Hematopoietic multipotent progenitor cell treated with erythropoietin and hydrocortisone succinate and interleukin-3 and kit ligand, for 4 days (in vitro differentiated cells): ENCODE results near the gene DEFB113.
"Not testable (repeated sequence)": the region's sequence is repeated elsewhere in the genome, so short reads cannot be mapped to it uniquely, and the experiment has no call there.

Experiments used
- DNase-seq: peaks from one replicate; pipeline ENCODE4 v3.0.0-alpha.2; 2015

DEFB113 gene, protein sequence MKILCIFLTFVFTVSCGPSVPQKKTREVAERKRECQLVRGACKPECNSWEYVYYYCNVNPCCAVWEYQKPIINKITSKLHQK

GRCh38 chr6:49969605-49970004, at the start of gene DEFB113:
DEFB113 (minus strand) TSS chr6:49969625; CDS start chr6:49969625, 0 bp downstream.
- no peak for DNase-seq

- DNase-seq = no peak
These were observed 38.4 kb upstream of the DEFB113 start for GRCh38 chr6:50007819-50008218.

DNA sequence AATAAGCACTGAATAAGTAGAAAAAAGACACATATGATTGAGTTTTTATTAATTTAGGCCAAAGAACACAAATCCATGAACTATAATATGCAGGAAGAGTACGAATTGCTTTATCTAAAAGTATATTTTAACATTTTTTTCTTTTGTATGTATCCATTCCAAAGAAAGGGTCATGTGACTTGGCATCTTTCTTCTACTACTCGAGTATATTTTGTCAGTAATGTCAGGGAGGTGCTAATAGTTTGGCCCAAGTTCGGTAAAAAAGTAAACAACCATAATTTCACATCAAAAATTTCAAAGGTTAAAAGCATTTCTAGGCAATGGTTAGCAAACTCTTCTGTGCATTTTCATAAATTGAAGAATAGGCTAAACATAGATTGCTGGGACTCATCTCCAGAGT, 33.7 kb upstream of the DEFB113 start:
- DNase-seq = no peak

DNA sequence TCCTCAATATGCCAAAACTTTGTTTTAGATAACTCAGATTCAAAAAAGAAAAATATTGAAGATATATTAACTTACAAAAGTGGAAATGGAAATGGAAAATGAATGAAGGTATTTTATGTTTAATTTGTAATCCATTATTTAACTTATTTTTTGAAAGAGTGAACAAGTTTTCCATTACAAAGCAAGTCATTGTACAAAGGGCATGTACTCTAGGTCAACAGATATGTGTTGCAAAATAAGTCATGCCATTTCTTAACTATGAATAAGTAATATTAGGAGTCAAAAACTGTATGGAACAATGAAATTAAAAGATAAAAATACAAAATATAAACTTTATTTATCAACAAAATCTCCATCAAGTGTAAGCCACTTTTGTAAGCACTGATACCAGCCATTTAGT, 25.9 kb upstream of the DEFB113 start:
- DNase-seq = no peak

DNA sequence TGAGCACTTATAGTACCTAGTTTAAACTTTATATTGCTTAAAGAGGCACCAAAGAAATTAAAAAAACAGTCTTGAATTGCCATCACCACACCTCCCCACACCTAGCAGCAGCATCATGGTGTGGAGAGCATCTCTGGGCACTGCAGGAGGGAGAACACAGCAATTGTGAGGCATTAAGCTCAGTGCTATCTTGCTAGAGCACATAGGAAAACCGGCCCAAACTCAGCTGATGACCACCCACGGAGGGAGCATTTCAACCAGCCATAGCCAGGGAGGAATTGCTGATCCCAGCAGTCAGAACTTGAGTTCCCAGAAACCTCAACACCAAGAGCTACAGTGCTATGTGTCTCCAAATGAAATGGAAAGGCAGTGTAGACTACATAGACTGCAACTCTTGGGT, 19.5 kb upstream of the DEFB113 start:
- DNase-seq = no peak

GRCh38 chr6:49987749-49988148, 18.3 kb upstream of the DEFB113 start:
- no peak for DNase-seq

- no peak for DNase-seq
These were observed 17.1 kb upstream of the DEFB113 start for GRCh38 chr6:49986551-49986950.

DNA sequence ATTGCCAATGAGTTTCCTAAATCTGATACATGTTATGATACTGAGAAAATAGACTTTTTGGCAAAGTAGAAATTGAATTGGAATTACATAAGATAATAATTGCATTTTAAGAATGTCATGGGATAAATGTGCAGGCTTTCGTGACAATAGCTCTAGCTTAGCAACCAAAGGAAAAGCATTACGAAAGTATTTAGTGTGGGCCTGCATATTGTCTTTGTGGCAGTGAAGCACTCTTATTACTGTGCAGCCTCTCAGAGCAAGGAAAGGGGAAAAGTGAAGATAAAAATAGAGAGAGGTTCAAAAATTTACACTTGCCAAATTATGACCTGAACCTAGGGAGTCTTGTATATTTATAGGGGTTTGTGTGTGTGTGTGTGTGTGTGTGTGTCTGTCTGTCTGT, 12.6 kb upstream of the DEFB113 start:
- no peak for DNase-seq

DNA sequence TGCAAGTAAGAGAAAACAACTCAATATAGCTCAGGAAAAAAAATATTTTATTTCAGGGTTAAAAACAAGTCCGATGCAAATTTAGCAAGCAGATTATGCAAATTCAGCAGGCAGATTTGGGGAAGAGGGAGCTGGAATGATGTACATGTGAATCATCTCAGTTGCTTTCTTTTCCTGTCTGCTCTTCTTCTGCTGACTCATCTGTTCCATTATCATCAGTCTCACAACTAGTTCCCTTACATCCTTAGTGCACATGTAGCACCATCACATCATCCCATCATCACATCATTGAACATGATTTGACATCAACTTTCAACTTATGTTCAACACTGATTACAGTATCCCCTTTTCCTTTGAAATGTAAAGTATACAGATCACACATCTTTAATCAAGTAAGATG, 11.5 kb upstream of the DEFB113 start:
- DNase-seq = no peak

DNA sequence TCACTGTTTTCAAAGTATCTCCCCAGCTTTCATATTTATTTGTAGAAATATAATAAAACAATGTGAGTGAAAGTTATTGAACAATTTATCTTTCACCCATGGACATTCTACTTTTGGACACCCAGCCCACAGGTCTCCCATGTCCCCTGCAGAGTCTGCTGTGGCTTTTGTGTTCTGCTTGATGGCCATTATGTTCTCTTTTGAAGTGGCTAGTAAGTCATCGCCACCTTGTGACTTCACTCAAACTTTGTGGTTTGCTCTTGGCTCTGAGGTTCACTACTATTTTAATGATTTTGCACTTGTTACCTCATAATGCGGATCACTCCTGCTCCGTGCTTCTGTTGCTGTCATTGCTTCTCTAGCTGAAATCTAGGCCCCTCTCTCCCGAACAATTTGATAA, 10.2 kb upstream of the DEFB113 start:
- no peak for DNase-seq

DNA sequence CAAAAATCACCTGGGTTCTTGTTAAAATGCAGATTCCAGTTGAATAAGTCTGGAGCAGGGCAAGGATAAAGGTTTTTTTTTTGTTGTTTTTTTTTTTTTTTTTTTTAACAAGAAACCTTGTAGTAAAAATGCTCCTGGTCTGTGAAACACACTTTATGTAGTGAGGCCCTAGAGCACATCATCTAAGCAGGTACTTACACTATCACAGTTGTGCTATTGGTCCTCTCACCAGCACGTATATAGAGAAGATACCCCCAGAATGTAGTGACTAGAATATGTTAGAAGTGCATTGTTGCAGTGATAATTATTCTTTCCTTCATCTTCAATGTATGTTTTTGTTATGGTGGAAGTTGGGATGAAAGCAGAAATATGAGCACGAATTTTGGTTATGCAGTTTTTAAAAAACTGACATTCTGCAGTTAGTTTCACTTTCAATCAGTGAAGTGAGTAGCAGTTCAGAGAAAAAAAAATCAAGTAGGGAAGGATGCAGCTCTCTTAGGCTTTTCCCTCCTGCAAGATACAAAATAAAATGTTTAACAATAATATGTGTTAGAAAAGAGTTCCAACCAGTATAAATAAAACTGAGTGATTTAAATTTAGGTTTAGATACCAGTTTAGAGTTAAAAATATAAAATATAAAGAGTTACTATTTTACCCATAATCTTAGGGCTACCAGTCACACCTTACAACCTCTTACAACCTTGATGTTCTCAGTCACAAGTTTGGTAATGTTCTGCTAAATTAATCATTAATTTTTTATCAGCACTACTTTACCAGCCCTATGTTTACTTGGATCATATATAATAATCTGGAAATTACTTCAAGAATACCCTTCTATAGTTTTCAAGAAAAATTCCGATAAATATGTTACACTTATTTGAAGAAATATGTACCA, 9.2 kb upstream of the DEFB113 start:
- no peak for DNase-seq

GRCh38 chr6:49966823-49967222, 2.6 kb downstream of the DEFB113 start:
- no peak for DNase-seq

- no peak for DNase-seq
These were observed 3.1 kb downstream of the DEFB113 start for GRCh38 chr6:49966334-49966733.

DNA sequence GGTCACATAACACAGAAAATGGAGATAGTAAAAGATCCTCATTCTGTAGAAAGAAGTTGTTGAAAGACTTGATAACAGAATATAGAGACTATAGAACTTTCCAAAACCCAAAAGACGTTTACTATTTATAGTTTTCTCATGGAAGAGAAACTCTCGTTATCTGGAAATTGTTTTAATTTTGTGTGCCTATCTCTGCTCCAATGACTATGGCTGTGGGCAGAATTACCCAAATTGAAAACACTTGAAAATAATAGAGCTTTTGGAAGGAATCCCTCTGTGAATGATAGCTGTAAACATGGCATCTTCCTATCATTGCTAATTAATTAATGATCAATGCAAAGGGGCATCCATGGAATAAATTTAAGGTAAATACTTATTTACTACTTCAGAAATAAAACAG, 5.4 kb downstream of the DEFB113 start, which contains the start of gene DEFB114:
Gene DEFB114 (minus strand): TSS at position 101 of the 400 bp plus-strand sequence. CDS start 59 bp downstream, at position 42.
- no peak for DNase-seq

DNA sequence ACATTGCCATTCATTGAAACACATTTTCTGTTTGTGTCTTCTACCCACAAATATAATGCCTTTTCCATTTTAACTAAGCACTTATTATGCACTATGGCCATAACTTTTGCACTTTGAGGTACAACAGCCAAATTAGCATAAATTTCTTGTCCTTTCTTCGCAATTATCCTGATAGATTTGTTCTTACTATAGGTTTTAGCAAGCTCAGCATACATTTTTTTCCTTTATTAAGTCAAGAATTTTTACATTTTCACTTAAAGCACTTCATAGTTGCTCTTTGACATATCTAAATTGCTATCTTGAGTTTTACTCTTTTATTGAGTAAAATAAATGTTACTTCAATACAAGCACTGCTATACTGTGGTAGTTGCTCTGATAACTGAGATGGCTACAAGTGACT, 11.2 kb downstream of the DEFB113 start:
- DNase-seq = no peak

GRCh38 chr6:49955847-49956246, 13.6 kb downstream of the DEFB113 start:
- no peak for DNase-seq

DNA sequence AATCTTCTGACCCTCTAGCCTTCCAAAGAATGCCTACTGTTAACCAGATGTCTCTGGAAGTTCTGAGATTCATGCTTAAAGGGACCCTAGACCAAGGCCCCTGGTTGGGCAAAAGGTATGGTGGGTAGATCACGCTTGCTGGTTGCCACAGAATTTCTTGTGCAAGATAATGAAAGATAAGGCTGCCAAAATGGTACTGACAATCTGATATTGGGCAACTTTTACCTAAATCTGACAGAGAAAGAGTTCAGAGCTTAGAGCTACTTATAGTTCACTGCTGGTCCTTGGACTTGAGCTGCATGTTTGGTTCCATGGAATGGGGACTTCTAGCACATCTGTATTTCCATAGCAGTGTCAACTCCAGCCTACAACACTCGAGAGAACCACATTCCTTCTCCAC, 17.5 kb downstream of the DEFB113 start:
- no peak for DNase-seq

DNA sequence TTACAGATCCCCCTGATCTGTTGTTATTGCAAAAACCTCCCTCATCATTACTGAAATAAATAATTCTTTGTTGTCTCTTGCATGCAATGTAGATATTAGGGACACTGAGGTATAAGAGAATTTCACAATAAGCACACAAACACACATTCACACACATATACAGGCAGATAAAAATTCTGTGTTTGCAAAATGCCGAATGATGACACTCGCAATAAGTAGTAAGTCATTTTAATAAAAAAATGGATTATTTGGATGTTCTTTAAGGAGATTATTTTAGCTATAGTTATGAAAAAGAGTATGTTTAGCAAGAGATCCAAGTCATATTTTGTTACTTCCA, 19.0 kb downstream of the DEFB113 start:
- DNase-seq = no peak

- no peak for DNase-seq
These were observed 20.4 kb downstream of the DEFB113 start for GRCh38 chr6:49949062-49949461.

- no peak for DNase-seq
These were observed 22.6 kb downstream of the DEFB113 start for GRCh38 chr6:49946835-49947234.

GRCh38 chr6:49944068-49944467, 25.4 kb downstream of the DEFB113 start:
- DNase-seq = not testable (repeated sequence)

DNA sequence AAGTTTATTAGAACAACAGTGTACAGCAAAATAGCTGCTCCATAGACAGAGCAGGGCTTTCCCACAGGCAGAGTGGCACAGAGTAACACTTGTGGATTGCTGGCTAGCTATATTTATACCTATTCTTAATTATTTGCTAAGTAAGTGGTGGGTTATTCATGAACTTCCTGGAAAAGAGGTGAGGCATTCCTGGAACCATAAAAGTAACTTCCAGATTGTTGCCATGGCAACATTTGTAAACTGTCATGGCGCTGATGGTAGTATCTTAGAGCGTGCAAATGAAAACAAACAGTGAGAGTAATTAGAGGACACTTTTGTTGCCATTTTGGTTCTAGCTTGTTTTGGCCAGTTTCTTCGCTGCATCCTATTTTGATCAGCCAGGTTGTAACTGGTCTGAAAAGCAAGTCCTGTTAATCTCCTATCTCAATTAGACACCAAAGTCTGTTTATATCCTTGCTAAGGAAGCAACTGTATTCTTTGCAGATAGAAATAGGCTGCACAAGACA, 29.4 kb downstream of the DEFB113 start:
- DNase-seq = peak; percentile 4

DNA sequence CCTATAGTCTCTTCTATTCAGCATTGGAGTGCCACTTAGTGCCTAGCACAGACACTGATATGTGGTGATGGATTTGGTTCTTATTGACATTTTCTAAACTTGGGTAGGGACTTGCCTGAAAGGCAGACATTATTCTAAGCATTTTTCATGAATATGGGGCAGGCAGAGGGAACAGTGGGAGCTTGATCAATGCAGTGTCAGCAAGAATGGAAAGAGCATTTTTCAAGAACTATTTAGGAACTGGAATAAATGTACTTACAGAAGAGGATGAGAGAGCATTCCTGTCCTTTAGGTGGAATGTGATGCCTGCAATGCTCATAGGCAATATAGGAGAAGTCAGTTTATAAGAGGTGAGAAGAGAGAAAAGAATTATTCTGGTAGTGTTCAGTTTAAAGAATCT, 31.6 kb downstream of the DEFB113 start:
- no peak for DNase-seq

DNA sequence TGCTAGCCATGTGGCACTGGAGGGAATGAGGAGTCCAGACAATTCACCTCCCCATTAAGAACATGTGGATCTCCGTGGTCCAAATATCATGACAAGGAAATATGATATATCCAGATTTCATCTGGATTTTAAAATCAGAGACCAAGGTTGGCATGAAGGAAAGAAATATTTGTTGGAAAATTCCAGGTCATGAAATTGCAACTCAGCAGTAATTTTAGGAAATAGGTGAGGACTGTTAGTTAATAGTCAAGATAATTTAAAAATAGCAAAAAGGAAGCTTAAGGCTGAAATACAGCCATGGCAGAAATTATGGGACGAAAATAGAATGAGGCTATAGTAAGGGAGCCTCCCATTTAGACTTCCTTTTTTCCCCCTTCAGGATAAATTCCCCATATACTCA, 32.4 kb downstream of the DEFB113 start:
- no peak for DNase-seq

DNA sequence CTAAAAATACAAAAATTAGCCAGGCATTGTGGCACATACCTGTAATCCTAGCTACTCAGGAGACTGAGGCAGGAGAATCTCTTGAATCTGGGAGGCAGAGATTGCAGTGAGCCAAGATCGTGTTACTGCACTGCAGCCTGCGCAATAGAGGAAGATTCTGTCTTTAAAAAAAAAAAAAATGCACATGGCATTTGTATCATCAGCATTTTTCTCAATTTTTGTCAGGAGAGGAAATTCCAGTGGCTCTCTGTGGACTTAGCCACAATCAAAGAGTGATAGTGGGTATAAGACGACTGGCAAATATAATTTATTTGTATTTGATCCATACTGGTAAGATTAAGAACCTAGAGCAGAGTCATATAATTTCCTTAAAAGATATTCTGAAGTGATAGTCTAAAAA, 34.0 kb downstream of the DEFB113 start:
- no peak for DNase-seq
